WTC11 (cell line): ENCODE data around the gene RAPGEF2.

ENCODE experiments used
- ATF2 ChIP-seq: sonication (generic); formaldehyde crosslinking; IDR thresholded peaks from 2 replicates; pipeline ENCODE4 v1.8.1; 2022; ENCODE audit warnings: low read depth, missing genetic modification reagents, borderline replicate concordance
- CTCF ChIP-seq: fragments of 200-600 bp; IDR thresholded peaks from 2 replicates; pipeline ENCODE4 v1.8.0; 2022; ENCODE audit warnings: antibody characterized with exemption
- GTF2I ChIP-seq: fragments of 250-450 bp; sonication (Bioruptor Pico); conservative IDR thresholded peaks from 2 replicates; pipeline ENCODE4 v1.4.0; 2021; ENCODE audit warnings: mild to moderate bottlenecking
- HMGXB4 ChIP-seq: sonication (generic); formaldehyde crosslinking; IDR thresholded peaks from 2 replicates; pipeline ENCODE4 v1.8.1; 2023; ENCODE audit warnings: mild to moderate bottlenecking, moderate library complexity, missing genetic modification reagents
- IRF1 ChIP-seq: sonication (generic); formaldehyde crosslinking; IDR thresholded peaks from 2 replicates; pipeline ENCODE4 v1.8.0; 2023; ENCODE audit warnings: missing genetic modification reagents
- NFYB ChIP-seq: sonication (generic); formaldehyde crosslinking; conservative IDR thresholded peaks from 2 replicates; pipeline ENCODE4 v1.8.0; 2022; ENCODE audit warnings: low read depth, missing genetic modification reagents
- OVOL2 ChIP-seq: fragments of 250-450 bp; sonication (Bioruptor Pico); IDR thresholded peaks from 2 replicates; pipeline ENCODE4 v1.9.0; 2021; ENCODE audit warnings: mild to moderate bottlenecking, borderline replicate concordance
- SP1 ChIP-seq: sonication (generic); formaldehyde crosslinking; conservative IDR thresholded peaks from 2 replicates; pipeline ENCODE4 v1.8.1; 2022; ENCODE audit warnings: missing genetic modification reagents
- ZBTB21 ChIP-seq: sonication (generic); formaldehyde crosslinking; IDR thresholded peaks from 2 replicates; pipeline ENCODE4 v1.8.1; 2023; ENCODE audit warnings: mild to moderate bottlenecking, missing genetic modification reagents, borderline replicate concordance
- ZNF138 ChIP-seq: sonication (generic); formaldehyde crosslinking; conservative IDR thresholded peaks from 2 replicates; pipeline ENCODE4 v1.8.1; 2022; ENCODE audit warnings: mild to moderate bottlenecking, moderate library complexity, missing genetic modification reagents
- TF ChIP-seq, protein P1 (sequence below): sonication (generic); formaldehyde crosslinking; IDR thresholded peaks from 2 replicates; pipeline ENCODE4 v1.8.0; 2022; ENCODE audit warnings: mild to moderate bottlenecking, missing genetic modification reagents
- TF ChIP-seq, protein P2 (sequence below): fragments of 250-450 bp; sonication (Bioruptor Pico); IDR thresholded peaks from 2 replicates; pipeline ENCODE4 v1.9.0; 2021; ENCODE audit warnings: mild to moderate bottlenecking
- TF ChIP-seq, protein P3 (sequence below): sonication (generic); formaldehyde crosslinking; conservative IDR thresholded peaks from 2 replicates; pipeline ENCODE4 v1.8.1; 2022; ENCODE audit warnings: mild to moderate bottlenecking, missing genetic modification reagents
- TF ChIP-seq, protein P4 (sequence below): sonication (generic); formaldehyde crosslinking; IDR thresholded peaks from 2 replicates; pipeline ENCODE4 v1.8.1; 2023; ENCODE audit warnings: mild to moderate bottlenecking, missing genetic modification reagents, moderate library complexity

DNA sequence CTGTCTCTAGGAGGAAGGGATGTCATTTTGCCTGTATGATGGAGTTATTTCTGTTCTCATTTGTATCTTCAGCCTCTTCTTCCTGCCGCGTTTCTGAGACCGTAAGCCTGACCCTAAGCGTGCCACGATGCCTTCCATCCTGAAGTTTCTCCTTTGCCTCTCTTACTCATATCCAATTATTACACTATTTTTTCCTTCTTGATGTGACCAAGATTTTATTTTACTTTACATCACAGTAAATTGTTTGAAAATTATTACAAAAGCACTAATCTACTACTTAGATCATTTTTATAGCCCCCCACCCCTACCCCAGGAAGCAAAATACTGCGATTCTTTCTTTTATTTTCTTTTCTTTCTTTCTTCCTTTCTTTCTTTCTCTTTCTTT is 95.0 kb downstream of the RAPGEF2 start:
- TF ChIP-seq SP1, result no peak
- TF ChIP-seq NFYB (CRISPR knock-in tag), result no peak
- no peak for TF ChIP-seq CTCF
- TF ChIP-seq HMGXB4, result no peak
- TF ChIP-seq IRF1 (CRISPR knock-in tag), result no peak
- TF ChIP-seq, protein P1, sequence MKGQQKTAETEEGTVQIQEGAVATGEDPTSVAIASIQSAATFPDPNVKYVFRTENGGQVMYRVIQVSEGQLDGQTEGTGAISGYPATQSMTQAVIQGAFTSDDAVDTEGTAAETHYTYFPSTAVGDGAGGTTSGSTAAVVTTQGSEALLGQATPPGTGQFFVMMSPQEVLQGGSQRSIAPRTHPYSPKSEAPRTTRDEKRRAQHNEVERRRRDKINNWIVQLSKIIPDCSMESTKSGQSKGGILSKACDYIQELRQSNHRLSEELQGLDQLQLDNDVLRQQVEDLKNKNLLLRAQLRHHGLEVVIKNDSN (CRISPR knock-in tag), result no peak
- TF ChIP-seq, protein P2, sequence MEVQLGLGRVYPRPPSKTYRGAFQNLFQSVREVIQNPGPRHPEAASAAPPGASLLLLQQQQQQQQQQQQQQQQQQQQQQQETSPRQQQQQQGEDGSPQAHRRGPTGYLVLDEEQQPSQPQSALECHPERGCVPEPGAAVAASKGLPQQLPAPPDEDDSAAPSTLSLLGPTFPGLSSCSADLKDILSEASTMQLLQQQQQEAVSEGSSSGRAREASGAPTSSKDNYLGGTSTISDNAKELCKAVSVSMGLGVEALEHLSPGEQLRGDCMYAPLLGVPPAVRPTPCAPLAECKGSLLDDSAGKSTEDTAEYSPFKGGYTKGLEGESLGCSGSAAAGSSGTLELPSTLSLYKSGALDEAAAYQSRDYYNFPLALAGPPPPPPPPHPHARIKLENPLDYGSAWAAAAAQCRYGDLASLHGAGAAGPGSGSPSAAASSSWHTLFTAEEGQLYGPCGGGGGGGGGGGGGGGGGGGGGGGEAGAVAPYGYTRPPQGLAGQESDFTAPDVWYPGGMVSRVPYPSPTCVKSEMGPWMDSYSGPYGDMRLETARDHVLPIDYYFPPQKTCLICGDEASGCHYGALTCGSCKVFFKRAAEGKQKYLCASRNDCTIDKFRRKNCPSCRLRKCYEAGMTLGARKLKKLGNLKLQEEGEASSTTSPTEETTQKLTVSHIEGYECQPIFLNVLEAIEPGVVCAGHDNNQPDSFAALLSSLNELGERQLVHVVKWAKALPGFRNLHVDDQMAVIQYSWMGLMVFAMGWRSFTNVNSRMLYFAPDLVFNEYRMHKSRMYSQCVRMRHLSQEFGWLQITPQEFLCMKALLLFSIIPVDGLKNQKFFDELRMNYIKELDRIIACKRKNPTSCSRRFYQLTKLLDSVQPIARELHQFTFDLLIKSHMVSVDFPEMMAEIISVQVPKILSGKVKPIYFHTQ (CRISPR knock-in tag), result no peak
- TF ChIP-seq ZNF138 (CRISPR knock-in tag), result no peak
- TF ChIP-seq, protein P3, sequence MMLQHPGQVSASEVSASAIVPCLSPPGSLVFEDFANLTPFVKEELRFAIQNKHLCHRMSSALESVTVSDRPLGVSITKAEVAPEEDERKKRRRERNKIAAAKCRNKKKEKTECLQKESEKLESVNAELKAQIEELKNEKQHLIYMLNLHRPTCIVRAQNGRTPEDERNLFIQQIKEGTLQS (CRISPR knock-in tag), result no peak
- TF ChIP-seq, protein P4, sequence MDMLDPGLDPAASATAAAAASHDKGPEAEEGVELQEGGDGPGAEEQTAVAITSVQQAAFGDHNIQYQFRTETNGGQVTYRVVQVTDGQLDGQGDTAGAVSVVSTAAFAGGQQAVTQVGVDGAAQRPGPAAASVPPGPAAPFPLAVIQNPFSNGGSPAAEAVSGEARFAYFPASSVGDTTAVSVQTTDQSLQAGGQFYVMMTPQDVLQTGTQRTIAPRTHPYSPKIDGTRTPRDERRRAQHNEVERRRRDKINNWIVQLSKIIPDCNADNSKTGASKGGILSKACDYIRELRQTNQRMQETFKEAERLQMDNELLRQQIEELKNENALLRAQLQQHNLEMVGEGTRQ (CRISPR knock-in tag), result no peak
- no peak for TF ChIP-seq ZBTB21 (CRISPR knock-in tag)
- no peak for TF ChIP-seq GTF2I (CRISPR knock-in tag)
- no peak for TF ChIP-seq ATF2 (CRISPR knock-in tag)
- no peak for TF ChIP-seq OVOL2 (CRISPR knock-in tag)
